HG02973 (cell line): ENCODE measurements around the gene BTLA.
"Not testable (repeated sequence)": the region's sequence is repeated elsewhere in the genome, so short reads cannot be mapped to it uniquely, and the experiment has no call there.

Experiments
- ATAC-seq: cut with Tn5 transposase; IDR thresholded peaks from one replicate; pipeline ENCODE4 v1.9.1; 2021; ENCODE audit warnings: moderate library complexity; ENCODE audit not compliant: unreplicated experiment

Gene BTLA

GRCh38 chr3:112456147-112456546 lies 43.1 kb downstream of the BTLA start:
- no peak for ATAC-seq

- no peak for ATAC-seq
These were observed 50.3 kb downstream of the BTLA start for GRCh38 chr3:112448939-112449338.

GRCh38 chr3:112446343-112446742 lies 52.9 kb downstream of the BTLA start:
- no peak for ATAC-seq

- no peak for ATAC-seq
These were observed 53.4 kb downstream of the BTLA start for GRCh38 chr3:112445839-112446238.

- no peak for ATAC-seq
These were observed 61.9 kb downstream of the BTLA start for GRCh38 chr3:112437146-112438022.

GRCh38 chr3:112429960-112430359 lies 69.3 kb downstream of the BTLA start:
- ATAC-seq: no peak

GRCh38 chr3:112427123-112427522 lies 72.1 kb downstream of the BTLA start:
- no peak for ATAC-seq

- peak; percentile 59 for ATAC-seq
These were observed 73.2 kb downstream of the BTLA start for GRCh38 chr3:112425858-112426750.

GRCh38 chr3:112425382-112425781 lies 73.9 kb downstream of the BTLA start:
- no peak for ATAC-seq

- ATAC-seq: no peak
These were observed 74.9 kb downstream of the BTLA start for GRCh38 chr3:112424394-112424793.

GRCh38 chr3:112422921-112423320 lies 76.4 kb downstream of the BTLA start:
- ATAC-seq: not testable (repeated sequence)

GRCh38 chr3:112418526-112418925 lies 80.7 kb downstream of the BTLA start:
- ATAC-seq: not testable (repeated sequence)

- ATAC-seq: no peak
These were observed 81.5 kb downstream of the BTLA start for GRCh38 chr3:112417696-112418318.

GRCh38 chr3:112416391-112417212 lies 82.7 kb downstream of the BTLA start:
- ATAC-seq: no peak

- no peak for ATAC-seq
These were observed 83.9 kb downstream of the BTLA start for GRCh38 chr3:112415390-112415789.
